Fibroblast of the aortic adventitia (primary cell): ENCODE data around the gene DLG3. TPM values are rescaled to one million over a fixed set of nuclear protein-coding genes. Genes with fewer than 3 reads are reported as not detected.

Source experiments
- DNase-seq: peaks from one replicate; pipeline ENCODE4 v3.0.0-alpha.2; 2010; ENCODE audit warnings: low read depth
- H3K4me3 ChIP-seq: 2 replicates; pipeline ENCODE4 v1.5.1; 2011; ENCODE audit warnings: low read depth, mild to moderate bottlenecking, control low read depth, low read length, moderate library complexity
- total RNA-seq: library from RNA; depleted of rRNA; stranded (reverse); fragments of >200 nt; gene quantifications from 2 replicates; pipeline ENCODE4 v1.2.3, GENCODE V29; 2012; ENCODE audit warnings: low replicate concordance
- TF ChIP-seq, protein P1 (sequence below): IDR thresholded peaks from 2 replicates; pipeline ENCODE4 v1.5.1; 2011; ENCODE audit warnings: mild to moderate bottlenecking, low read length, control low read depth, inconsistent platforms; ENCODE audit not compliant: insufficient read depth

The DLG3 gene
- total RNA-seq, 1 donor = 15.0 TPM

DNA sequence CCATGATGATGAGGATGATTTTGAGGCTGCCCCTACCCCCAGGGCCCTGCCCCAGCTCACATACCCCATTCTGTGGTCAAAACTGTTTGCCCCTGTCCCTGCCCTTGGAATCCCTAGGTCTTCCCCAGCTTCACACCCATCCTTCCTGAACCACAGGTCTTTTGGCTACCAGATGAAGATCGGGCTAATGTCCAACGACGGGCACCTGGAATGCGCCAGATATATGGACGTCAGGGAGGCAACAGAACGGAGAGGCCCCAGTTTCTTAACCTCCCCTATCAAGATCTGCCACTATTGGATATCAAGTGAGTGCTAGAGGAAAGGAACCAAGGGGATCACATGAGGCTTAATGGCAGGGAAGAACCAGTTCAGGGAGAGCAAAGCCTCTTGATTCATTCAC lies 14.9 kb upstream of the DLG3 start:
- TF ChIP-seq, protein P1, sequence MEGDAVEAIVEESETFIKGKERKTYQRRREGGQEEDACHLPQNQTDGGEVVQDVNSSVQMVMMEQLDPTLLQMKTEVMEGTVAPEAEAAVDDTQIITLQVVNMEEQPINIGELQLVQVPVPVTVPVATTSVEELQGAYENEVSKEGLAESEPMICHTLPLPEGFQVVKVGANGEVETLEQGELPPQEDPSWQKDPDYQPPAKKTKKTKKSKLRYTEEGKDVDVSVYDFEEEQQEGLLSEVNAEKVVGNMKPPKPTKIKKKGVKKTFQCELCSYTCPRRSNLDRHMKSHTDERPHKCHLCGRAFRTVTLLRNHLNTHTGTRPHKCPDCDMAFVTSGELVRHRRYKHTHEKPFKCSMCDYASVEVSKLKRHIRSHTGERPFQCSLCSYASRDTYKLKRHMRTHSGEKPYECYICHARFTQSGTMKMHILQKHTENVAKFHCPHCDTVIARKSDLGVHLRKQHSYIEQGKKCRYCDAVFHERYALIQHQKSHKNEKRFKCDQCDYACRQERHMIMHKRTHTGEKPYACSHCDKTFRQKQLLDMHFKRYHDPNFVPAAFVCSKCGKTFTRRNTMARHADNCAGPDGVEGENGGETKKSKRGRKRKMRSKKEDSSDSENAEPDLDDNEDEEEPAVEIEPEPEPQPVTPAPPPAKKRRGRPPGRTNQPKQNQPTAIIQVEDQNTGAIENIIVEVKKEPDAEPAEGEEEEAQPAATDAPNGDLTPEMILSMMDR = no peak
- no peak overlapping the region for H3K4me3 ChIP-seq
- no peak for DNase-seq

- H3K4me3 ChIP-seq = peak overlapping the region; percentile 84
- TF ChIP-seq, protein P1 = no peak
Observed at GRCh38 chrX:70432936-70433847, 11.4 kb upstream of the DLG3 start.

GRCh38 chrX:70433848-70434351 lies 10.7 kb upstream of the DLG3 start:
- TF ChIP-seq, protein P1 = peak; percentile 61
- DNase-seq = peak; percentile 37

More at GRCh38 chrX:70432936-70433847, 11.4 kb upstream of the DLG3 start:
- DNase-seq = no peak

GRCh38 chrX:70434352-70434866 lies 10.2 kb upstream of the DLG3 start:
- TF ChIP-seq, protein P1 = no peak
- DNase-seq = peak; percentile 69
- H3K4me3 ChIP-seq = peak overlapping the region; percentile 84

More at GRCh38 chrX:70433848-70434351, 10.7 kb upstream of the DLG3 start:
- H3K4me3 ChIP-seq = peak overlapping the region; percentile 84

- H3K4me3 ChIP-seq = peak overlapping the region; percentile 84
- TF ChIP-seq, protein P1 = no peak
- DNase-seq = peak; percentile 43
Observed at GRCh38 chrX:70434914-70435586, 9.6 kb upstream of the DLG3 start.

DNA sequence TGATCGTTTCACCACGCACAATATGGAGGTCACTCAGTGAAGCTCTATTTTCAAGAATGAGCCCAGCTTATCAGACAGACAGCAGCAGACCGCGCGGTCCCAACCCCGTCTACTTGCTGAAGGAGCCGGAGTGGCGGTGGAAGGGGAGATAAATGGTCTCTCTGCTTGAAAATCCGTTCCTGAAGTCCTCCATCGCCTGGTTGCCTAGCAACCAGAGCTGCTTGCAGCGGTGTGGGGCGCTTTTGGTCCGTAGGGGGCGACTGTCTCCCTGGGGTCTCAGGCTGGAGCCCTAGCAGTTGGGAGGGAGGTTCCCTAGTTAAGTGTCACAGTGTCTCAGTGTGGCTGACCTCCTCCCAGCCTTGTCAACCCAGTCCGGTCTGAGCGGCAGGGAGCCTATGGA lies 8.3 kb upstream of the DLG3 start:
- no peak for DNase-seq
- no peak overlapping the region for H3K4me3 ChIP-seq
- TF ChIP-seq, protein P1 = no peak
